WTC11 (cell line): ENCODE measurements around the gene NSL1. TPM values are rescaled to one million over a fixed set of nuclear protein-coding genes. Genes with fewer than 3 reads are reported as not detected.
A peak's percentile ranks its signal among the peaks of the same experiment; 100 is the strongest.

Experiments
- ATAC-seq: fragments of 200-7000 bp; cut with Tn5 transposase; 2 replicates; pipeline ENCODE4 v1.10.0; 2021; ENCODE audit warnings: mild to moderate bottlenecking, moderate library complexity
- CTCF ChIA-PET: fragments of 300-600 bp; sonication (Branson Sonifier 250); formaldehyde crosslinking; loops from one replicate; lab custom pipeline; 2021; ENCODE audit warnings: antibody characterized with exemption; lab: Charles Lee
- POLR2A ChIA-PET: fragments of 350-600 bp; sonication (Branson Sonifier 250); formaldehyde crosslinking; loops from one replicate; lab custom pipeline; 2021; ENCODE audit warnings: antibody characterized with exemption; lab: Charles Lee
- DNase-seq: peaks from one replicate; pipeline ENCODE4 v3.0.0; 2021; ENCODE audit warnings: low spot score
- H3K27ac Mint-ChIP-seq: 2 replicates; pipeline ENCODE4 v1.8.0; 2021; ENCODE audit warnings: mixed read lengths
- H3K27me3 Mint-ChIP-seq: 2 replicates; pipeline ENCODE4 v1.8.0; 2021; ENCODE audit warnings: low read depth, mild to moderate bottlenecking, moderate library complexity, mixed read lengths
- H3K36me3 Mint-ChIP-seq: 2 replicates; pipeline ENCODE4 v1.8.0; 2021; ENCODE audit warnings: mixed read lengths
- H3K4me1 Mint-ChIP-seq: 2 replicates; pipeline ENCODE4 v1.8.0; 2022; ENCODE audit warnings: mixed read lengths
- H3K4me3 Mint-ChIP-seq: 2 replicates; pipeline ENCODE4 v1.8.0; 2021; ENCODE audit warnings: mild to moderate bottlenecking, moderate library complexity, mixed read lengths
- H3K9me3 Mint-ChIP-seq: 2 replicates; pipeline ENCODE4 v1.8.0; 2021; ENCODE audit warnings: mixed read lengths
- ATF6 ChIP-seq: sonication (generic); formaldehyde crosslinking; IDR thresholded peaks from 2 replicates; pipeline ENCODE4 v1.8.1; 2023; ENCODE audit warnings: mild to moderate bottlenecking, missing genetic modification reagents
- GRHL2 ChIP-seq: fragments of 250-450 bp; sonication (Bioruptor Pico); IDR thresholded peaks from 2 replicates; pipeline ENCODE4 v1.8.0; 2022; ENCODE audit warnings: mild to moderate bottlenecking, moderate library complexity; ENCODE audit not compliant: insufficient replicate concordance, severe bottlenecking
- NFATC4 ChIP-seq: fragments of 250-450 bp; sonication (Bioruptor Pico); IDR thresholded peaks from 2 replicates; pipeline ENCODE4 v1.9.0; 2021; ENCODE audit warnings: mild to moderate bottlenecking
- NR2C2 ChIP-seq: sonication (generic); formaldehyde crosslinking; IDR thresholded peaks from 2 replicates; pipeline ENCODE4 v1.8.0; 2022; ENCODE audit warnings: mild to moderate bottlenecking, missing genetic modification reagents
- PRRX2 ChIP-seq: fragments of 250-450 bp; sonication (Bioruptor Pico); IDR thresholded peaks from 2 replicates; pipeline ENCODE4 v1.8.0; 2021; ENCODE audit warnings: mild to moderate bottlenecking
- TEAD4 ChIP-seq: sonication (generic); formaldehyde crosslinking; IDR thresholded peaks from 2 replicates; pipeline ENCODE4 v1.8.0; 2022; ENCODE audit warnings: mild to moderate bottlenecking, missing genetic modification reagents
- TP53 ChIP-seq: sonication (generic); formaldehyde crosslinking; IDR thresholded peaks from 2 replicates; pipeline ENCODE4 v1.8.1; 2023; ENCODE audit warnings: mild to moderate bottlenecking, missing genetic modification reagents
- ZNF138 ChIP-seq: sonication (generic); formaldehyde crosslinking; conservative IDR thresholded peaks from 2 replicates; pipeline ENCODE4 v1.8.1; 2022; ENCODE audit warnings: mild to moderate bottlenecking, moderate library complexity, missing genetic modification reagents
- ZNF425 ChIP-seq: fragments of 250-450 bp; sonication (Bioruptor Pico); conservative IDR thresholded peaks from 2 replicates; pipeline ENCODE4 v1.9.0; 2021; ENCODE audit warnings: mild to moderate bottlenecking
- ZNF532 ChIP-seq: fragments of 250-450 bp; sonication (Bioruptor Pico); IDR thresholded peaks from 2 replicates; pipeline ENCODE4 v1.9.0; 2021; ENCODE audit warnings: mild to moderate bottlenecking, borderline replicate concordance
- ZSCAN18 ChIP-seq: fragments of 250-450 bp; sonication (Bioruptor Pico); IDR thresholded peaks from 2 replicates; pipeline ENCODE4 v2.1.2; 2022; ENCODE audit warnings: mild to moderate bottlenecking, moderate library complexity
- total RNA-seq: library from RNA; stranded (reverse); gene quantifications from 3 replicates; pipeline ENCODE4 v1.2.3, GENCODE V29; 2021
- TF ChIP-seq, protein P1 (sequence below): sonication (generic); formaldehyde crosslinking; IDR thresholded peaks from 2 replicates; pipeline ENCODE4 v1.8.0; 2022; ENCODE audit warnings: mild to moderate bottlenecking, missing genetic modification reagents
- TF ChIP-seq, protein P2 (sequence below): sonication (generic); formaldehyde crosslinking; conservative IDR thresholded peaks from 2 replicates; pipeline ENCODE4 v1.8.1; 2022; ENCODE audit warnings: mild to moderate bottlenecking, missing genetic modification reagents
- TF ChIP-seq, protein P3 (sequence below): sonication (generic); formaldehyde crosslinking; IDR thresholded peaks from 2 replicates; pipeline ENCODE4 v1.8.1; 2023; ENCODE audit warnings: mild to moderate bottlenecking, moderate library complexity, missing genetic modification reagents
- TF ChIP-seq, protein P4 (sequence below): sonication (generic); formaldehyde crosslinking; IDR thresholded peaks from 2 replicates; pipeline ENCODE4 v1.8.1; 2022; ENCODE audit warnings: mild to moderate bottlenecking, missing genetic modification reagents, moderate library complexity, borderline replicate concordance

NSL1 gene
- total RNA-seq, 1 experiment from 2014 or later: 55.7 TPM

DNA sequence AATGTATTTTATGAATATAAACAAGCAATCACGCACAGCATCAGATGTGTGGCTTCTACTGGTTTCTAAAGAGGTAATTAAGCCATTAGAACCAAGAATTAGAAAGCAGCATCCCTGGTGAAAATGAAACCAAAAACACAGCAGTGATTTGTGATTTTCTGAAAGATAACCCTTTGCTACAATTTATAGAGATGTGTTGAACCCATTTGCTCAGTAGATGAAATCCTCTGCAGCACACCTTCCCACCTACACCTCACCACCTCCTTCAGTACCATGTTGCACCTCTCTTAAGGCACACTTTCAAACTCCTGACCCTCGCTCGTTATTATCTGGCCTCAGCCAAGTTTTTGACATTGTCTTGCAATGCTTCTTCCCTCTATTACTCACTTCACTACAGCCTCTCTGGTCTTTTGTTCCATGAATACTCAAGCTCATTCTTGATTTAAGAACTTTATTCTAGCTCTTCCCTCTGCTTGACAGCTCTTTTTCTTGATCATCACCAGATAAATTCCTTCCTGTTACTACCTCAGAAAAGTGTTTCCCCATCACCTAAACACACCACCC, 38.6 kb downstream of the NSL1 start:
- Mint-ChIP-seq H3K36me3 (0 out of 2 replicates have a peak, but pooled peaks cover 4% of the 10 kb centered on the region), H3K27ac (peak overlapping the region; percentile 19), H3K27me3 (no peaks in the 10 kb centered on the region), H3K9me3 (no peaks in the 10 kb centered on the region), H3K4me3 (no peak overlapping the region), H3K4me1 (peaks cover 43% of the 10 kb centered on the region)
- DNase-seq (no peak), ATAC-seq (no peak)
- POLR2A ChIA-PET: no interaction called here
- CTCF ChIA-PET: interaction anchor here (1.5 kb wide), 2 partner anchors 10 to 88 kb away, joined by 3 to 4 read pairs; no protein-coding TSS in a partner anchor
- TF ChIP-seq GRHL2 (CRISPR knock-in tag) (no peak), ZNF138 (CRISPR knock-in tag) (no peak), ZNF425 (CRISPR knock-in tag) (no peak), NFATC4 (CRISPR knock-in tag) (no peak)
- TF ChIP-seq, protein P1, sequence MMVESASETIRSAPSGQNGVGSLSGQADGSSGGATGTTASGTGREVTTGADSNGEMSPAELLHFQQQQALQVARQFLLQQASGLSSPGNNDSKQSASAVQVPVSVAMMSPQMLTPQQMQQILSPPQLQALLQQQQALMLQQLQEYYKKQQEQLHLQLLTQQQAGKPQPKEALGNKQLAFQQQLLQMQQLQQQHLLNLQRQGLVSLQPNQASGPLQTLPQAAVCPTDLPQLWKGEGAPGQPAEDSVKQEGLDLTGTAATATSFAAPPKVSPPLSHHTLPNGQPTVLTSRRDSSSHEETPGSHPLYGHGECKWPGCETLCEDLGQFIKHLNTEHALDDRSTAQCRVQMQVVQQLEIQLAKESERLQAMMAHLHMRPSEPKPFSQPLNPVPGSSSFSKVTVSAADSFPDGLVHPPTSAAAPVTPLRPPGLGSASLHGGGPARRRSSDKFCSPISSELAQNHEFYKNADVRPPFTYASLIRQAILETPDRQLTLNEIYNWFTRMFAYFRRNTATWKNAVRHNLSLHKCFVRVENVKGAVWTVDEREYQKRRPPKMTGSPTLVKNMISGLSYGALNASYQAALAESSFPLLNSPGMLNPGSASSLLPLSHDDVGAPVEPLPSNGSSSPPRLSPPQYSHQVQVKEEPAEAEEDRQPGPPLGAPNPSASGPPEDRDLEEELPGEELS (CRISPR knock-in tag): no peak

GRCh38 chr1:212752252-212752933, 39.2 kb downstream of the NSL1 start:
- CTCF ChIA-PET: interaction anchor here (1.5 kb wide), 2 partner anchors 9 to 87 kb away, joined by 3 to 4 read pairs; no protein-coding TSS in a partner anchor
- no peak for ATAC-seq
- TF ChIP-seq NR2C2 (CRISPR knock-in tag) (no peak), TP53 (CRISPR knock-in tag) (no peak), TEAD4 (CRISPR knock-in tag) (no peak), ATF6 (no peak), PRRX2 (CRISPR knock-in tag) (no peak), ZNF532 (CRISPR knock-in tag) (no peak), ZSCAN18 (no peak)
- TF ChIP-seq, protein P2, sequence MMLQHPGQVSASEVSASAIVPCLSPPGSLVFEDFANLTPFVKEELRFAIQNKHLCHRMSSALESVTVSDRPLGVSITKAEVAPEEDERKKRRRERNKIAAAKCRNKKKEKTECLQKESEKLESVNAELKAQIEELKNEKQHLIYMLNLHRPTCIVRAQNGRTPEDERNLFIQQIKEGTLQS: no peak
- TF ChIP-seq, protein P3, sequence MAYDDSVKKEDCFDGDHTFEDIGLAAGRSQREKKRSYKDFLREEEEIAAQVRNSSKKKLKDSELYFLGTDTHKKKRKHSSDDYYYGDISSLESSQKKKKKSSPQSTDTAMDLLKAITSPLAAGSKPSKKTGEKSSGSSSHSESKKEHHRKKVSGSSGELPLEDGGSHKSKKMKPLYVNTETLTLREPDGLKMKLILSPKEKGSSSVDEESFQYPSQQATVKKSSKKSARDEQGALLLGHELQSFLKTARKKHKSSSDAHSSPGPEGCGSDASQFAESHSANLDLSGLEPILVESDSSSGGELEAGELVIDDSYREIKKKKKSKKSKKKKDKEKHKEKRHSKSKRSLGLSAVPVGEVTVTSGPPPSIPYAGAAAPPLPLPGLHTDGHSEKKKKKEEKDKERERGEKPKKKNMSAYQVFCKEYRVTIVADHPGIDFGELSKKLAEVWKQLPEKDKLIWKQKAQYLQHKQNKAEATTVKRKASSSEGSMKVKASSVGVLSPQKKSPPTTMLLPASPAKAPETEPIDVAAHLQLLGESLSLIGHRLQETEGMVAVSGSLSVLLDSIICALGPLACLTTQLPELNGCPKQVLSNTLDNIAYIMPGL (CRISPR knock-in tag): no peak
- TF ChIP-seq, protein P4, sequence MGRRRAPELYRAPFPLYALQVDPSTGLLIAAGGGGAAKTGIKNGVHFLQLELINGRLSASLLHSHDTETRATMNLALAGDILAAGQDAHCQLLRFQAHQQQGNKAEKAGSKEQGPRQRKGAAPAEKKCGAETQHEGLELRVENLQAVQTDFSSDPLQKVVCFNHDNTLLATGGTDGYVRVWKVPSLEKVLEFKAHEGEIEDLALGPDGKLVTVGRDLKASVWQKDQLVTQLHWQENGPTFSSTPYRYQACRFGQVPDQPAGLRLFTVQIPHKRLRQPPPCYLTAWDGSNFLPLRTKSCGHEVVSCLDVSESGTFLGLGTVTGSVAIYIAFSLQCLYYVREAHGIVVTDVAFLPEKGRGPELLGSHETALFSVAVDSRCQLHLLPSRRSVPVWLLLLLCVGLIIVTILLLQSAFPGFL (CRISPR knock-in tag): no peak

More at GRCh38 chr1:212752252-212752933, 39.2 kb downstream of the NSL1 start:
- Mint-ChIP-seq H3K27ac (no peak overlapping the region), H3K27me3 (no peaks in the 10 kb centered on the region), H3K4me3 (no peak overlapping the region), H3K36me3 (no peaks in the 10 kb centered on the region), H3K4me1 (peaks cover 43% of the 10 kb centered on the region), H3K9me3 (no peaks in the 10 kb centered on the region)
- POLR2A ChIA-PET: no interaction called here
- no peak for DNase-seq
